CMK (cell line): Measurements from ENCODE around the gene UAP1.
A peak's percentile ranks its signal among the peaks of the same experiment; 100 is the strongest.

Experiments
- DNase-seq: peaks from one replicate; pipeline ENCODE4 v3.0.0-alpha.2; 2010; ENCODE audit warnings: low read depth

Gene UAP1

GRCh38 chr1:162617513-162617912 lies 56.0 kb downstream of the UAP1 start:
- DNase-seq: no peak

- no peak for DNase-seq
Observed at GRCh38 chr1:162619076-162619475, 57.6 kb downstream of the UAP1 start.

GRCh38 chr1:162621256-162621655 lies 59.7 kb downstream of the UAP1 start:
- no peak for DNase-seq

DNA sequence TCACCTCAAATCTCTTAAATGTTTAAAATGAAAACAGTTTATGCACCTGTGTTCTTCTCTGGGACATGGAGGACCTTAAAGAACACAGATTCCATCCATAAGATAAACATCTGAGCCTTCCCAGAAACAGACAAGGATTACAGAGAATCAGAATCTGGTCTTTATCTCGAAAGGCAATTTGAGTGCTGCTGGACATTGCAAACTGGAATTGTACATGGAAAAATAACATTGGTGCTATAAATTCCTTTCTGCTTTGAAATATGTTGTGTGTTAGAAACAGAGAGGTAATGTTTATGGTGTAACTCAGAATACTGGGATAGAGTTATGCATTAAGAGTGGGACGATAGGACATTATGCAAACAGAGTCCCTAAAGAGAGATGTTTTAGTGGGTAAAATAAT lies 64.2 kb downstream of the UAP1 start:
- DNase-seq: no peak

GRCh38 chr1:162626094-162626493 lies 64.6 kb downstream of the UAP1 start:
- DNase-seq: no peak

GRCh38 chr1:162626761-162627160 lies 65.2 kb downstream of the UAP1 start:
- DNase-seq: no peak

GRCh38 chr1:162627662-162628296 lies 66.3 kb downstream of the UAP1 start:
- peak; percentile 30 for DNase-seq

- DNase-seq: no peak
Observed at GRCh38 chr1:162629077-162629627, 67.6 kb downstream of the UAP1 start.

DNA sequence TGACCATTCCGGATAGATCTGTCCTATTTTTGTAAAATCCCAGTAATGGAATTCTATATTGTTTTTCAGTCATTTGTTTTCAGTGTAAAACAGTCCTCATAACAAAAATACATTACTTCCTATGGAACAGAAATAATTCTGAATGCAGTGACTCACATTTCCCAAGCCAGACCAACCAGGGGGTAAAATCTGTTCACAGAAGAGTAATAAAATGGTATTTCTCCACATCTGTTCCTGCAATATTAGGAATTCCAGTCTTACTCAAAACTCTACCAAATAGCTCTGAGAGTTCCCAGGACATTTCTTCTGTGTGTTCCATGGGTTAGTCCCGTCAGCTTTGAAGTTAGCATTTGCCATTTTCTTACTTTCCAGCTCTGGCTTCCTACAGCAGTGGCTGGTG lies 68.1 kb downstream of the UAP1 start:
- no peak for DNase-seq

DNA sequence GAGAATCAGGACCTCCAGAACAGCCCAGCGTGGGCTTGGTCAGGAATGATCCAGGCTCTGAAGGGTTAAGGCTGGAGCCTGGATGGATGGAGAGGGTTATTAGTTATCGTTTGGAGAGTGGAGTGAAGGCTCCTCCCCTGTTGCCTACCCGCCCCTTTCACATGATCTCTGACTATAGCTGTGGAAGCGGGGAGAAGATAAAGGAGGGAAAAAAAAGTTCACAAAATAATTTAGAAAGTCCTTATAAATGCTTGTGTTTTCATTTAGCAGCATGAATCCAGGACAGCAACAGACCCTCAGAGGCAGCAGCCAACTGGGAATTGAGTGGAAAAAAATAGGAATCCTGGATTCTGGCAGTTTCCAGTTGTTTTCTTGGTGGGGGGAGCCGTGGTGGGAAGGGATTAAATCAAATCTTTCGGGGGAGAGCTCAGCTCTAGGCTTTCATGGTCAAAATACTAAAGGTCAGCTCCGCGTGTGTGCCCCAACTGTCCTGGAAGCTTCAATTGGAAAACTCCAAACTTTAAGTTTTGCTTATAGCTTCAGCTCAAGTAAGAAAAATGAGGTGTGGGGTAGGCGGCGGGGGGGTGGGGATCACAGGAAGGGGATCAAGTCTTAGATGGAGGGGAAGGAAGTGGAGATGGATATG lies 70.1 kb downstream of the UAP1 start:
- DNase-seq: no peak

DNA sequence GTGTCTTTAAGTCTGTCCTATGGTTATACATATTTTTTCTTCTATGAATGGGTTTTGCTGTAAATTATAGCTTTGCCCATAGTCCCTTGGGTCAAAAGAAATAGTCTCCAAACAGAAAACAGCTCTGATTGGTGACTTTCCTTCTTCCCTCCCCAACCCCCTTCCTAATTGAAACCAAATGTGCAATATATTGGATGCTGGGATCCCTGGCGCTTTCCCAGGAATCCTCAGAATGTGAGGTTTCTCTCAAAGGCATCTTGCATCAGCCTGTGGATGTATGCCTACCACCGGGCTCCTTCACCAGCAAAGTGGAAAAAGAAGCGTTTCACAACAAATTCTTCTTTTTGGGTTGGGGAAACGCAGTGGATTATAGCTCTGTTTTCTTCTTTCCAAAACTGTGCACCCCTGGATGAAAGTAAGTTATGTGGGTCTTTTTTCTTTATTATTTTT lies 70.7 kb downstream of the UAP1 start, which contains the start of gene DDR2:
Gene DDR2, plus strand, starts transcription at position 248 of the 450 bp plus-strand sequence. CDS start 86,600 bp downstream, outside the sequence.
- no peak for DNase-seq

DNA sequence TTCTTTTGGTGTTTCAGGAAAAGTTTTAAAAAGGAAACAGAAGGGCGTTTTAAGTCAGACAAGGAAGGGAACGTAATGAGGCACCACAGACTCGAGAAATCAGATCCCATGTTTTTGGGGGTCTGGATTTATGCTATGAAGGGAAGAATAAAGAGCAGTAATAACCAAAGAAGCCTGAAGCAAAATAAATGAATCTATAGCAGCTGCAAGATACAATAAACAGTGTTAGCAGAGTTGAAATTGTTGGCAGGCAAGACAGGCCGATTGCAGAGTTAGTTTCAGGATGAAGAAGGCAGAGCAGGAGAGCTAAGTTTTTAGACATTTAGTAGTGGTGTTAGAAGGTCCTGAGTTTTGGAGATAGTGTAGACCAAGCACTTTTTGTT lies 71.2 kb downstream of the UAP1 start:
- DNase-seq: no peak

GRCh38 chr1:162633081-162633762 lies 71.7 kb downstream of the UAP1 start:
- no peak for DNase-seq

DNA sequence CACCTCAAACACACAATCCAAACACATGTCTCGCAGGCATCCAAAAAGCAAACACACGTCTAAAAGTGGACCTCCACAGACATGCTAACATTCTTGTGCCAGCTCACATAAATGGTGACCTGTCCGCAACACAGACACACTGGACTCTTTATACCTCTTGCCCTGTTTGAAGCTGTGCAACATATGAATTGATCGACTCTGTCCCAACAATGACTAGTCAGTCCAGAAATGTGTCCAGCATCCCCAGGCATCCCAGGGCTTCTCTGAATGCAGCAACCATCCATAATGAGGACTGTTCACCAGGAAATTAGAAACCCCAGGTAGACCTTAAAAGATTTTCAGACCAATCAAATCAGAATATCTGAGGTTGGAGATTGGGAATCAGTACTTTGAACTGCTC lies 73.9 kb downstream of the UAP1 start:
- DNase-seq: no peak

GRCh38 chr1:162639718-162640117 lies 78.2 kb downstream of the UAP1 start:
- no peak for DNase-seq

DNA sequence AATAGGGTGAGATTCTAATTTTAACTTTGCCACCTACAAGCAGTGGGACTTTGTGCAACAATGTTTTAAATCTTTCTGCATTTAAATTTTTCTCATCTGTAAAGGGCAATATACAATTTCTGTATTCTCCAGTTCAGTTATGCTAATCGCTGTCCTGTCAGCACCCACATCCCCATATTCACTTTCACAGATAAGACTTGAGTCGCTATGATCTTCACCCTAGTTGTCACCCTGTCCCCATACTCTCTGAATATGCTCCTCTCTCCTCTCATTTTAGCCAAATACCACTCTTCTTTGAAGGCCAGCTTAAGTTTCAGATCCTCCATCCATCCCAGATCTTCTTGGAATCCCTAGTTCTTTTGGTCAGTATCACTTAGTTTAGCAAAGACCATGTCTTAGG lies 79.6 kb downstream of the UAP1 start:
- no peak for DNase-seq

DNA sequence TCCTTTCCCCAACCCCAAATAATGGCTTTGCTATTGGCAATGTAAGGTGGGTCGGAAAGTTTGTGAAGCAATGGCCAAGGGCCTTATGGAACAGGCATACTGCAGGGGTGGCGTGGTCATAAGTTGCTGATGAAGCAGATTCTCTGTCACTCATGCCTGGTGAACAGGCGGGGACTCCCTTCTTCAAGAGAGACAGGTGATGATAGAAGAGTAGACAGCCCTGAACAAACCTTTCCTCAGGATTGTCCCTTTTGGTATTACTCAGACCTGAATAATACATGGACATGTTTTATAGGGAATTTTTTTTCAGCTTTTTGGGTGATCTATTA lies 83.4 kb downstream of the UAP1 start:
- no peak for DNase-seq

GRCh38 chr1:162645666-162646065 lies 84.1 kb downstream of the UAP1 start:
- DNase-seq: no peak

DNA sequence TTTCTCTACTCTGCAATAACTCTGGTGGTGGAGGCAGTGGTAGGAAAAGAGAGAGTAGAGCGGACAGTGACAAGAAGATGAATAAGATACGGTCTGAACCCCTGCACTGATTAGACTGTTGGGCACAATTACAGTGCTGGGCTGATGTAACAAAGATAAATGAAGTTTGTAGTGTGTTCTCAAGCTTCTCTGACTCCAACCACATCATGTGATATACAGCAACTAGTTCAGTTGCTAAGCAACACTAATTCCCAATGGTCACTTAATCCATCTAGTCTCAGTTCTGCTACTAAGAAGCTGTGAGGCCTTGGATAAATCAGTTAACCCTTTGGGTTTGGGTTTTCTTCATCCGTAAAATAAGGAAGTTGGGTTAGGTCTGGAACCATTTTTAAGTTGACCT lies 88.1 kb downstream of the UAP1 start:
- DNase-seq: no peak
